ENCODE measurements around the gene NRP1.
"Not testable (repeated sequence)": the region's sequence is repeated elsewhere in the genome, so short reads cannot be mapped to it uniquely, and the experiment has no call there.

Gene NRP1

GRCh38 chr10:33314811-33315561, 19.5 kb downstream of the NRP1 start:
- ATAC-seq (no peak), DNase-seq (no peak)
- no peaks in the 10 kb centered on the region for H3K9me3 Mint-ChIP-seq
- peaks cover under 1% of the 10 kb centered on the region for H3K27me3 Mint-ChIP-seq
- H3K27ac Mint-ChIP-seq = no peak overlapping the region
- no peak overlapping the region for H3K4me3 Mint-ChIP-seq
- H3K4me1 Mint-ChIP-seq = no peaks in the 10 kb centered on the region

DNA sequence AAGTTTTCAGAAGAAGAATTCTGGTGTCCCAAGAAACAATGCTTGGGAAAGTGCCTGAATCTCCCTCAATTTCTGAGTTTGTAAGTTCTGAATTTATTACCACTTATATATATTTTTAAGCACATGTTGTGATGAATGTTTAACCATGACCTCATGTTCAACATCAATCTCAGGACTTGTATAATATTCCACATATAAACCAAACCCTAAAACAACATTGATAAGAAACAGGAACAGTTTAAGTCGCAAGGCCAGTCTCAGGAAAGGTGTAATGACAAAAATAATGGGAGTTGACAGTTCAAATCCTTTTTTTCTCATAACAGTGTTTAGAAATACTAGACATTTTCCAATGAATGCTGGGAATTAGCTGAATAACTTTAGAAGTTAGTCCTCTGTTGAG, 22.8 kb downstream of the NRP1 start:
- H3K4me3 Mint-ChIP-seq = no peak overlapping the region
- DNase-seq (no peak), ATAC-seq (no peak)
- H3K27ac Mint-ChIP-seq = no peak overlapping the region
- H3K27me3 Mint-ChIP-seq = peaks cover 9% of the 10 kb centered on the region
- H3K9me3 Mint-ChIP-seq = no peaks in the 10 kb centered on the region
- peaks cover 7% of the 10 kb centered on the region for H3K4me1 Mint-ChIP-seq

GRCh38 chr10:33310853-33311252, 23.6 kb downstream of the NRP1 start:
- no peak for ATAC-seq
- H3K9me3 Mint-ChIP-seq = no peaks in the 10 kb centered on the region
- peaks cover 9% of the 10 kb centered on the region for H3K27me3 Mint-ChIP-seq
- H3K4me3 Mint-ChIP-seq = no peak overlapping the region
- H3K27ac Mint-ChIP-seq = no peak overlapping the region
- no peak for DNase-seq
- peaks cover 7% of the 10 kb centered on the region for H3K4me1 Mint-ChIP-seq

GRCh38 chr10:33309406-33309805, 25.1 kb downstream of the NRP1 start:
- DNase-seq (no peak), ATAC-seq (no peak)
- Mint-ChIP-seq H3K4me3 (no peak overlapping the region), H3K27me3 (peaks cover 9% of the 10 kb centered on the region), H3K9me3 (no peaks in the 10 kb centered on the region), H3K27ac (no peak overlapping the region), H3K4me1 (peaks cover 7% of the 10 kb centered on the region)

DNA sequence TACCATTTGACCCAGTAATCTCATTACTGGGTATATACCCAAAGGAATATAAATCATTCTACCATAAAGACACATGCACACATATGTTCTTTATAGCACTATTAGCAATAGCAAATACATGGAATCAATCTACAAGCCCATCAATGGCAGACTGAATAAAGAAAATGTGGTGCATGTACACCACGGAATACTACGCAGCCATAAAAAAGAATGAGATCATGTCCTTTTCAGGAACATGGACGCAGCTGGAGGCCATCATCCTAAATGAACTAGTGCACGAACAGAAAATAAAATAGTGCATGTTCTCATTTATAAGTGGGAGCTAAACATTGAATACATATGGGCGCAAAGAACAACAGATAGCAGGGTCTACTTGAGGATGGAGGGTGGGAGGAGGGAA, 26.6 kb downstream of the NRP1 start:
- no peak for ATAC-seq
- Mint-ChIP-seq H3K27me3 (peaks cover 9% of the 10 kb centered on the region), H3K27ac (no peak overlapping the region), H3K4me1 (peaks cover 7% of the 10 kb centered on the region), H3K9me3 (no peaks in the 10 kb centered on the region), H3K4me3 (no peak overlapping the region)
- DNase-seq = no peak

DNA sequence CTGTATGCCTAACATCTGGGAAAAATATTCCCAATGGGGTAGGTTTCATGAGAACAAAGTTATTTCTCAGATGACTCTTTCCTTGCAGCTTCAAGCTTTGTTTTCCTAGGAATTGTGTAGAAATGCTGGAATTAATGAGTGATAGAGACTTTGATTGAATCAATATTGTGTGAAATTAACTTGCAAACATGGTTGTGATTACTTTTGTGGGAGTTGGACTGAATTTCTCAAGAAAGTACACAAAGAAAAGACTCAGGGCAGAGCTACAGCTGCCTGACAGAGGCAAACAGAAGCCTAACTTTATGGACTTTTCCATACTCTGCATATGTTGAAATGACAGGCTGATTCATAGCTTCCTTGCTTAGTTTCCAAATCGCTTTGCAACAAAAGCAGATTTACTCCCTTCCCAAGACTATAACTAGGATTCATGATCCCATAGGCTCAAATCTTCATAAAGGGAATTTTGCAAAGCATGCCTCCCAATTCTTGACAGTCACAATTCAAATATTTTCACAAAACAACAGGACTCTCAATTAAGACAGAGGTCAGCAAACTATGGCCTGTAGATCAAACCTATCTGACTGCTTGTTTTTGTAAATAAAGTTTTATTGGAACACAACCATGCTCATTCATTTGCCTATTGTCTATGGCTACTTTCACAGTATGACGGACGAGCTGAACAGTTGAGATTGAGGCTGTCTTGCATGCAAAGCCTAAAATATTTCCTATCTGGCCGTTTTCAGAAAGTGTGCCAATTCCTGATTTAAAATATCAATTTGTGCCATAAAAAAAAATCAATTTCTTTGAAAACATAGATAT, 27.6 kb downstream of the NRP1 start:
- DNase-seq (no peak), ATAC-seq (no peak)
- Mint-ChIP-seq H3K27ac (no peak overlapping the region), H3K4me1 (peaks cover 12% of the 10 kb centered on the region), H3K4me3 (no peak overlapping the region), H3K27me3 (peaks cover 9% of the 10 kb centered on the region), H3K9me3 (no peaks in the 10 kb centered on the region)

- Mint-ChIP-seq H3K4me3 (no peak overlapping the region), H3K4me1 (peaks cover 17% of the 10 kb centered on the region), H3K27ac (no peak overlapping the region), H3K9me3 (no peaks in the 10 kb centered on the region), H3K27me3 (peaks cover 9% of the 10 kb centered on the region)
- no peak for DNase-seq
- ATAC-seq = no peak
Measured at GRCh38 chr10:33306126-33306525, 28.3 kb downstream of the NRP1 start.

DNA sequence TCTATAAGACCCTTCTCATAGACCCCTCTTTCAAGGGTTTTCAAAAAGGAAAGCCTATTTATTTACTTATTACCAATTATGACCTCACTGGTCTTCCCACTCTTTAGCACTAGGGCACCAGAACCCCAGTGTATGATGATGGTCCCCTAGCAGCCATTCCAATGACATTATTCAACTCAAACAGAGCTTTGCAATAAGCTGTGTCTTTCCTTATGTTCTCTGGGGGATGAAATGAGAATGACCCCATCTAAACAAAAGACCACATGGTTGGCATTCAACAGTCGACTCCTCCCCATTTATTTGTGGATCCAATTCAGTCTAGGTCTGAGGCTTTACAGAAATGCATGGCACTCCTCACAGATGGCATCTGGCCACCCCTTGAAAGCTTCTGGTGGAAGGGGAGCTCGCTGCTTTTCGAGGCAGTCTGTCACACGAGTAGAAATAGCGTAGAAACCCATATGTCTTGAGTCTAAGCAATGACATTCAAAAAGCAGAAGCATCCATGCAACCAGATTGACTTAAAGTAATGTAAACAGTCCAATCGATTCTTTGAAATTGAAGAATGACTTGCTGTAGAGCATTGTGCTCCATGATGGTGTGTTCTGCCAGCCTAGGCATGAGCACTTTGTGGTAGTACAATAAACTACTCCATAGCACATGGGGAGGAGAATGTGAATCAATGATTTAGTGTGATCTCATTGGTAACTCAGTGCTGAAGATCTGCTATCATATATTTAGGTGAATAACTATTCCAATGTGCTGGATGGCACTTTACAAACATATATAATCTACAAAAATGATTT, 29.8 kb downstream of the NRP1 start:
- peaks cover 5% of the 10 kb centered on the region for H3K27me3 Mint-ChIP-seq

DNA sequence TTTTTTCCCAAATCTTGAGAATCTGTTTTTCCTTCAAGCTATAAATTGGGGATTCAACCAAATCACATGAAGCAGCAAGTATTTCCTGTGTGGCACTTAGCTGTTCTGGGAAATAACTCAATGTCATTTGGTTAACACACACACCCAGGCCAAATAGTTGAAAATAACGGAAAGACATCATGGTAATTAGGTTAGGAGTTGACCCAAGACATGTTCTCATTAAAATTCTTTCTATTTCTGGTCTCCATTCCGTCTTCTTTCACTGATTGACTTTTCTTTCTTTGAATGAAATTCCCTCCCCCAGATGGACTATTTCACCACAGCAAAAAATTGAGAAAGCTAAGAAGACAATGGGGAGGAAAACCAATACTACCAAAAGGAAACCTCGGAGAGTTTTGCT, 30.5 kb downstream of the NRP1 start:
- no peaks in the 10 kb centered on the region for H3K27me3 Mint-ChIP-seq
- H3K27ac Mint-ChIP-seq = no peak overlapping the region
- H3K9me3 Mint-ChIP-seq = no peaks in the 10 kb centered on the region
- ATAC-seq = no peak
- no peak overlapping the region for H3K4me3 Mint-ChIP-seq
- H3K4me1 Mint-ChIP-seq = peaks cover 9% of the 10 kb centered on the region
- no peak for DNase-seq

More for the DNA sequence above, 29.8 kb downstream of the NRP1 start:
- no peak for DNase-seq
- ATAC-seq = no peak
- Mint-ChIP-seq H3K4me3 (no peak overlapping the region), H3K9me3 (no peaks in the 10 kb centered on the region), H3K4me1 (peaks cover 14% of the 10 kb centered on the region), H3K27ac (no peak overlapping the region)

DNA sequence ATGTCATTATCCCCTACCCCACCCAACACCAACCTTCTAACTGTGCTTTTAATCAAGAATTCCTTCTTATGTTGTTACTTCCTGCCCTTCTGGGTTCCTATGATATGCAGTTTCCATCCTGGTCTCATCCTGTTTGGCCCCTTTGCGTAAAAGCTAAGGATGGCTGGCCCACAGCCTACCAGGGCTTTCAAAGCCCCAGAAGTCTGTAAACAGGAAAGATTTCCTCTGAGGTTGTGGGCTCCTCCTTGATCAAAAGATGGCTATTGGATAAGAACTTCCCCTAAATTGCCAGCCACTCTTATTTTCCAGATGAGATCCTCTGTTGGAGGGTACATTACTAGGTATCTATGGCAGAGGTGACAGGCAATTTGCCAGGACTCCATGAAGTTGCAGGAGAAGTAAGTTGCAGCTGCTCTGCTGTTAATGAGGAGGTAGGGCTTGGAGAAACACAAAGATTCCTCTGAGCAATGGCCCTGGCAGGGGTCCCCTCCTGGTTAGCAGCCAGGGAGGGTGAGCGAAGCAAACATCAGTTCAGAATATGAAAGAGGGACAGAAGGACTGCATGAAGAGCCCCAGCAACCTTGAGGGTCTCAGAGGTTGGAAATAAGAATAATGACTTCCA, 32.1 kb downstream of the NRP1 start:
- H3K4me3 Mint-ChIP-seq = no peak overlapping the region
- no peaks in the 10 kb centered on the region for H3K9me3 Mint-ChIP-seq
- ATAC-seq = no peak
- H3K27me3 Mint-ChIP-seq = no peaks in the 10 kb centered on the region
- H3K4me1 Mint-ChIP-seq = peaks cover 9% of the 10 kb centered on the region
- no peak overlapping the region for H3K27ac Mint-ChIP-seq
- DNase-seq = no peak

- Mint-ChIP-seq H3K27me3 (no peaks in the 10 kb centered on the region), H3K4me3 (no peak overlapping the region), H3K9me3 (no peaks in the 10 kb centered on the region), H3K27ac (no peak overlapping the region), H3K4me1 (peaks cover 9% of the 10 kb centered on the region)
- no peak for DNase-seq
- ATAC-seq = no peak
Measured at GRCh38 chr10:33301097-33301789, 33.2 kb downstream of the NRP1 start.

DNA sequence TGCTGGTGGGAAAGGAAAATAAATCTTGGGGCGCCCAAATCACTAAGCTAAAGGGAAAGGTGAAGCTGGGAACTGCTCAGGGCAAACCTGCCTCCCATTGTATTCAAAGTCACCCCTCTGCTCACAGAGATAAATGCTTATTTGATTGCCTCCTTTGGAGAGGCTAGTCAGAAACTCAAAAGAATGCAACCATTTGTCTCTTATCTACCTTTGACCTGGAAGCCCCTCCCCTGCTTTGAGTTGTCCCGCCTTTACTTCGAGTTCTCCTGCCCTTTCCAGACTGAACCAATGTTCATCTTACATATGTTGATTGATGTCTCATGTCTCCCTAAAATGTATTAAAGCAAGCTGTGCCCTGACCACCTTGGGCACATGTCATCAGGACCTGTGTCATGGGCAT, 33.9 kb downstream of the NRP1 start:
- ATAC-seq = not testable (repeated sequence)

DNA sequence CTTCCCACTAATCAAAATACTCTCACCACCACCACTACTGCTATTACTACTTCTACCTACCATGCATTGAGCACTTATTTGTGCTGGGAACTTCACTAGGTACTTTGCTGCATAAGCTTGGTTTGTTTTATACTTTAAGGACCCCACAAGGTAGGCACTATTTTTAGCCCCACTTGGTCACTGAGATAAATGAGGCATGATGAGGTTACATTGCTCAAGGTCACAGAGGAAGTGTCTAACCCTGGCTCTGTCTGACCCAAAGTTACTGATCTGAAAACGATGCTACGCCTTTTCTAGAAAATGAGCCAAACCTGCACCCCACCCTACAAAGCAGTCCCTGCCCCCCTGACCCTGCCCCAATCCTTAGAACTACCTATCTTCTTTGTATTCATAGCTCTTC, 35.6 kb downstream of the NRP1 start:
- H3K27ac Mint-ChIP-seq = no peak overlapping the region
- no peak overlapping the region for H3K4me3 Mint-ChIP-seq
- ATAC-seq (no peak), DNase-seq (no peak)
- H3K27me3 Mint-ChIP-seq = no peaks in the 10 kb centered on the region
- H3K4me1 Mint-ChIP-seq = peaks cover 9% of the 10 kb centered on the region
- no peaks in the 10 kb centered on the region for H3K9me3 Mint-ChIP-seq

More for the DNA sequence above, 33.9 kb downstream of the NRP1 start:
- H3K4me1 Mint-ChIP-seq, H3K9me3 Mint-ChIP-seq, H3K4me3 Mint-ChIP-seq, DNase-seq, H3K27me3 Mint-ChIP-seq: not testable (repeated sequence)
- peak overlapping the region in 1 of 2 donors; percentile 7 for H3K27ac Mint-ChIP-seq

GRCh38 chr10:33298110-33298509, 36.4 kb downstream of the NRP1 start:
- no peak for ATAC-seq

GRCh38 chr10:33295851-33296250, 38.6 kb downstream of the NRP1 start:
- DNase-seq (no peak), ATAC-seq (no peak)
- H3K4me1 Mint-ChIP-seq = no peaks in the 10 kb centered on the region
- H3K4me3 Mint-ChIP-seq = no peak overlapping the region
- no peaks in the 10 kb centered on the region for H3K27me3 Mint-ChIP-seq
- no peak overlapping the region for H3K27ac Mint-ChIP-seq
- H3K9me3 Mint-ChIP-seq = no peaks in the 10 kb centered on the region

More at GRCh38 chr10:33298110-33298509, 36.4 kb downstream of the NRP1 start:
- no peak for DNase-seq
- Mint-ChIP-seq H3K27me3 (no peaks in the 10 kb centered on the region), H3K4me1 (peaks cover 9% of the 10 kb centered on the region), H3K4me3 (no peak overlapping the region), H3K27ac (no peak overlapping the region), H3K9me3 (no peaks in the 10 kb centered on the region)

Measured in stimulated activated naive CD8-positive, alpha-beta T cell treated with anti-CD3 and anti-CD28 coated beads, Interleukin-15, amount 100 ng/mL, for 72 hours (primary cell).